Activated naive CD4-positive, alpha-beta T cell treated with anti-CD3 and anti-CD28 coated beads, Interleukin-2, amount 10 ng/mL, durations not matched to agents 7 days and 5 days (primary cell): ENCODE data around the gene CES2.

Source experiments
- CTCF ChIA-PET: fragments of 350-600 bp; sonication (Branson Sonifier 250); formaldehyde crosslinking; loops from one replicate; lab custom pipeline; 2021; ENCODE audit warnings: antibody characterized with exemption; lab: Charles Lee
- DNase-seq: peaks from one replicate; pipeline ENCODE4 v3.0.0-alpha.2; 2020
- H3K27ac Mint-ChIP-seq: one replicate; pipeline ENCODE4 v1.8.0; 2021; ENCODE audit warnings: mild to moderate bottlenecking, moderate library complexity, mixed read lengths
- H3K27me3 Mint-ChIP-seq: one replicate; pipeline ENCODE4 v1.8.0; 2021; ENCODE audit warnings: mild to moderate bottlenecking, mixed read lengths
- H3K36me3 Mint-ChIP-seq: one replicate; pipeline ENCODE4 v1.8.0; 2021; ENCODE audit warnings: mixed read lengths
- H3K4me1 Mint-ChIP-seq: one replicate; pipeline ENCODE4 v1.8.0; 2021; ENCODE audit warnings: mixed read lengths
- H3K4me3 Mint-ChIP-seq: one replicate; pipeline ENCODE4 v1.8.0; 2021; ENCODE audit warnings: mild to moderate bottlenecking, moderate library complexity, mixed read lengths
- H3K9me3 Mint-ChIP-seq: one replicate; pipeline ENCODE4 v1.8.0; 2021; ENCODE audit warnings: mixed read lengths

Gene CES2

DNA sequence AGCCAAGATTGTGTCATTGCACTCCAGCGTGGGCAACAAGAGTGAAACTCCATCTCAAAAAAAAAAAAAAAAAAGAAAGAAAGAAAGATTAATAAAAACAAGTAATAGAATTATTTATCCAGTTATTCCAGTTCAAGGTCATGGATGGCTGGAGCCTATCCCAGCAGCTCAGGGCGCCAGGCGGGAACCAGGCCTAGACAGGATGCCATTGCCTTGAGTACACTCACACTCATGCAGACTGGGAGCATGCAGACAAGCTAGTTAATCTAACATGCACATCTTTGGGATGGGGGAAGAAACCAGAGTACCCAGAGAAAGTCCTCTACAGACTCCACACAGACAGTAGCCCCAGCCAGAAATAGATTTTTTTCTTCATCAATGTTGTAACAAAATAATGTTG lies 37.1 kb upstream of the CES2 start:
- CTCF ChIA-PET = interaction anchor here (1.0 to 10.5 kb wide), 3 partner anchors 28 to 257 kb away, joined by 3 to 135 read pairs (median 5); partner anchors contain the start of gene RRAD
- H3K4me1 Mint-ChIP-seq = peaks cover 7% of the 10 kb centered on the region
- DNase-seq = no peak
- no peak overlapping the region for H3K4me3 Mint-ChIP-seq
- peaks cover 19% of the 10 kb centered on the region for H3K27me3 Mint-ChIP-seq
- H3K36me3 Mint-ChIP-seq = peaks cover under 1% of the 10 kb centered on the region
- no peak overlapping the region for H3K27ac Mint-ChIP-seq
- no peaks in the 10 kb centered on the region for H3K9me3 Mint-ChIP-seq

DNA sequence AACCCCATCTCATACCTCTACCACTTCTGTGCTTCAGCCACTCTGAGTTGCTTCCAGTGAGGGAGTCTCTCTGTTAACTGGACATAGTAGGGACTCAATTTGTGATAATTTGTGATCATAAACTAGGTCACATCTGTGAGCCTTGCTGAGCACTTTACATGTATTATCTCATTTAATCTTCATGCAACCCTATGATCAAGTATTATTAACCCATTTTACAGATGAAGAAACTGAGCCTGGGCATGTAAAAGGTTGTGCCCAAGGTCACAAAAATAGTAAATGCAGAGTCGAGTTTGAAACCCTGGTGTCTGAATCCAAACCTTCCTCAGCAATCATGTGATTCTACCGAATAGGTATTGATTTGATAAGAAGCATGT lies 36.4 kb upstream of the CES2 start:
- H3K27me3 Mint-ChIP-seq = peaks cover 19% of the 10 kb centered on the region
- no peaks in the 10 kb centered on the region for H3K36me3 Mint-ChIP-seq
- CTCF ChIA-PET = interaction anchor here (1.0 to 10.5 kb wide), 2 partner anchors 27 to 256 kb away, joined by 3 to 135 read pairs; partner anchors contain the start of gene RRAD
- no peaks in the 10 kb centered on the region for H3K9me3 Mint-ChIP-seq
- no peak for DNase-seq
- H3K4me1 Mint-ChIP-seq = peaks cover 5% of the 10 kb centered on the region
- no peak overlapping the region for H3K27ac Mint-ChIP-seq
- no peak overlapping the region for H3K4me3 Mint-ChIP-seq

DNA sequence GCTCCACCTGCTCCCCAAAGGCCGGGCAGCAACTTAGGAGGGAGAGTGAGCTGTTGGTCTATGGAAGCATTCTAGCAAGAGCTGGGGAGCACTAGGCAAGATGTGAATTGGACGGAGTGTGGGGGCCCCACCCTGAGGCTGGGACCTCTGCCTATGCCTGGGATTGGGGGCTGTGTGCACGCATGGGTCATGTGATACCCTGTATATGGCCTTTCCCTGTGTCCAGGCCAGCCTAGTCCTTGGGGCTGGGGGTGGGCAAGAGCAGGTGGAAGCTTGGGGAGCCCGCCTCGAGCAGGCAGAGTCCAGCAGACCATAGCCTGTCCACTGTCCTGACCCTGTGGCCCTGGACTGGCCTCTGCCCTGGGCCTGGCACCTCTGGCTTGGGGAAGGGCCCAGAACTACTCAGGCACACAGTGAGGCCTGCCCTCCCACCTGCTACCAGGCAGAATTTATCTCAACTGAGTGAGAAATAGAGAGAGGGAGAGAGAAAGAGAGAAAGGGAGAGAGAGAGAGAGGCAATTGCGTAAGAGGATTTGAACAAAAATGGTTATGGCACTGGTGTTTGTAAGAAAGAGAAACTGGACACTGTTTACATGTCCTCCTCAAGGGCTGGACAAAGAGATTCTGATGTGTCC lies 35.9 kb upstream of the CES2 start:
- no peak for DNase-seq
- Mint-ChIP-seq H3K27ac (no peak overlapping the region), H3K27me3 (peaks cover 19% of the 10 kb centered on the region), H3K36me3 (no peaks in the 10 kb centered on the region), H3K9me3 (no peaks in the 10 kb centered on the region), H3K4me3 (no peak overlapping the region), H3K4me1 (peaks cover 3% of the 10 kb centered on the region)
- CTCF ChIA-PET = interaction anchor here (10.5 kb wide), 1 partner anchor 26 kb away, joined by 135 read pairs; the partner anchor contains the start of gene RRAD

DNA sequence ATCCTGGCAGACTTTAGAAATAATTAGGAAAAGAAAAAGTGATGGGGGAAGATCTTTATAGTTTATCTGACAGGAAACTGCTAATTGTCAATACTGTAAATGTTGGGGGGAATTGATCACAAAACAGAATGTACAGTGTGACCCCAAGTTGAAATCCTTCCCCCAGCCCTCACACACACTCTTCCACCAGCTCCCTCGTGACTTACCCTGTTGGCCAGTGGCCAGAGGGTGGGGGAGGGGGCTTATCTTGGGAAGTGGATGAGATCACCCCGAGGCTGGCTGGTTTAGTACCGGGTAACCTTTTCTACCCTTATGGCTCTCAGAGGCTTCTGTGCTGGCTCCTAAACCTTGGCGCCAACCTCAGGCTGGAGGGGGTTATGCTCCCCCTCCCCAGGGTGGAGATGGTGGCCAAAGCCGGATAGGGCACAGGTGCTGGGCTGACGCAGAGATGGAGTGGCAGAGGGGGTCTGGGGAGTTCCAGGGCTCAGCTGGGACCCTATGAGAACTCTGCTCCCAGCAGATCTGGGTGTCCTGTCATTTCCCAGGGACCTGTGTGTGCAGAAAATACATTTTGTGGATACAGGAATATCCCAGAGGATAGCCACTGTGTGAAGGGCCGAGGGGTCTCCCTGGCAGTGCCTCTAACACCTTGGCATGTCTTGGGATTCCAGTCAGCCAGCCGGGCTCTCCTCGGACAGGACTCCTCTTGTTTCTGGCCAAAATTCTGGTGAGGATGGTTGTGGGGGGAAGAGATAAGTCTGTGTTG lies 35.2 kb upstream of the CES2 start:
- H3K9me3 Mint-ChIP-seq = no peaks in the 10 kb centered on the region
- no peak overlapping the region for H3K27ac Mint-ChIP-seq
- DNase-seq = no peak
- peaks cover 20% of the 10 kb centered on the region for H3K27me3 Mint-ChIP-seq
- no peaks in the 10 kb centered on the region for H3K36me3 Mint-ChIP-seq
- peaks cover 2% of the 10 kb centered on the region for H3K4me1 Mint-ChIP-seq
- CTCF ChIA-PET = interaction anchor here (1.0 to 10.5 kb wide), 2 partner anchors 10 to 26 kb away, joined by 3 to 135 read pairs; partner anchors contain the start of gene RRAD
- no peak overlapping the region for H3K4me3 Mint-ChIP-seq

DNA sequence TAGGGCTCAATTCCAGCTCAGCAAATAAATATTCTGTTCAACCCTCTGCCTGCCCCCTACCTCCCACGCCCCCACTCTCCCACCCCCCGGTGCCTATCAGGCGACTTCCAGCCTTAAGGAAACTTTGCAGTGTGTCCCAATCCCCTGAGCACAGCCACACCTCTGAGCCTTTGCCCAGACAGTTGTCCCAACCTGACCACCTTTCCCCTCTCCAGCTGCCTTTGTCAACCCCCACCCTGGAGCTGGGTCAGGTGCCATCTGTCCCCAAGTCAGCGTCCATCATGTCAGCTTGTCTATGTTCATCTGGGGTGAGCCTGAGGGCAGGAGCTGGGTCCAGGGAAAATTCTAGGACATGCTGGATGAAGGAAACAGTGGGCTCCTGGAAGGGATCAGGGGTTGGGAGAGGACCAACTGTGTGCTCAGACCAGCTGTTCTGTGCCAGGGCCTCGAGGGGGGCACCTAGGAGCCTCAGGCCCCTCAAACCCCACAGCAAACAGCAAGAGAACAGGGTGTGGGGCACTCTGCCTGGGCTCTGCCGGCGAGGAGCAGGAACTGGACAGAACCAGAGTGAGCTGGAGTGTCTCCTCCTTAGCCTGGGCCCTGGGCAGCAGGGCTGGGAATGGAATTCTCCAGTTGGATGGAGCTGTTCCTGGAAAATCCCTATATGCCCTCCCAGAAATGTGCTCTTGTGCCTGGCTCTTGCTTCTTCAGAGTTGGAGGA lies 34.4 kb upstream of the CES2 start:
- DNase-seq = no peak
- Mint-ChIP-seq H3K27me3 (peaks cover 23% of the 10 kb centered on the region), H3K4me3 (no peak overlapping the region), H3K36me3 (no peaks in the 10 kb centered on the region), H3K27ac (no peak overlapping the region), H3K9me3 (no peaks in the 10 kb centered on the region), H3K4me1 (peaks cover 5% of the 10 kb centered on the region)
- CTCF ChIA-PET = interaction anchor here (1.0 to 10.5 kb wide), 2 partner anchors 9 to 25 kb away, joined by 3 to 135 read pairs; partner anchors contain the start of gene RRAD

DNA sequence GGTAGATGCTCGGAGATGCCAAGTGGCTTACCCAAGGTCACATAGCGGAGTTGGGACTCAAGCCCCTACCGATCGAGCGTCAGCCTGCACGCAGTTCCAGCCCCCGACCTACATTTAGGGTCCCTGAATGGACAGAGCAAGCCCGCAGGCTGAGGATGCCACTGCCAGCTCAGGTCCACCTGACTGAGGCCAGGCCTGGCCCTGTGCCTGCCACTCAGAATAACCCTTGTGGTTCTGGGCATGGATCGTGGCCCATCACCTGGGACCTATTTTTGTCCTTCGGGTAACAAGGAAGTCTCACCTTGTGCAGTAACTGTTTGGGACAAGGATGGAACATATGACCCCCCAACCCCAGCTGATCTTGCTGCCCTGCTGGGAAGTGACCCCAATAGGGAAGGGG lies 33.7 kb upstream of the CES2 start:
- Mint-ChIP-seq H3K27ac (no peak overlapping the region), H3K4me1 (peaks cover 12% of the 10 kb centered on the region), H3K27me3 (peaks cover 23% of the 10 kb centered on the region), H3K4me3 (no peak overlapping the region), H3K36me3 (no peaks in the 10 kb centered on the region), H3K9me3 (no peaks in the 10 kb centered on the region)
- DNase-seq = no peak
- CTCF ChIA-PET = interaction anchor here (10.5 kb wide), 1 partner anchor 24 kb away, joined by 135 read pairs; the partner anchor contains the start of gene RRAD

DNA sequence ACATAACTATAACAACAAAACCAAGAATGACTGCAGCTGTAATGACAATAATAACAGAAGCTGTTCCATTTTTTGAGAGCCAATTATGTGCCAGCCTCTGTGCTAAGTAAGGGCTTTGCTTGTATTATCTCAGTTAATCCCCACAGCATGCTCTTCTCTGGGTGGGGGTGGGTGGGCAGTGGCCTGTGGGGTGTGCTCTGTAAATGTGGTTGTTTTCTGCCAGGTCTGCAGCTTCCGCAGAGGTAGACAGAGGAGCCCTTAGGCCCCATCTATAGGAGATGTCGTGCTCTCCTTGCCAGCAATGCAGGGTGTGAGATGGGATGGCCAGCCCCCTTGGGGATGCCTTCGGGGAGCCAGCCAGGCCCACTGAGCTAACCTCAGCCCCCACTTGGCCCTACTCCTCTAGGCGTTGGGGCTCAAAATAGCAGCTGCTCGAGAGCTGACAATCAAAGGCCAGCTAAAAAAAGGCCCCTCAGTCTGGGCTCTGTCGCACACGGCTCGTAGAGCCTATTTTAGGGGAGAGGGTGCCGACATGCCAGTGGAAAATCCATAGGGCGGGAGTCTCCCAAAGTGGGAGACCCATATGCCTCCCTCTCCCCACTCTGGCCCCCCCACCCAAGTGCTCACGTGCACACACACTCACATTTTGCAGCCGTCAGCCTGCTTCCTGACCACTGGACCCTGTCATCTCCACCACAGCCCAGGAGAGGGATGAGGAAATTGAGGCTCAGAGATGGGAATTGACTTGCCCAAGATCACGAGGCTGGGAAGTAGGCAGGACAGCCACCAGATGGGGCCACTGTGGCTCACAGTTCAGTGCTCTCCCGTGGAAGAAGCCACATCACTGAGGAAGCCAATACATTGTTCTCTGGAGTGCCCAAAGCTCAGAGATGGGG lies 32.4 kb upstream of the CES2 start:
- peaks cover 23% of the 10 kb centered on the region for H3K27me3 Mint-ChIP-seq
- no peak overlapping the region for H3K27ac Mint-ChIP-seq
- H3K36me3 Mint-ChIP-seq = no peaks in the 10 kb centered on the region
- no peak for DNase-seq
- CTCF ChIA-PET = interaction anchor here (0.6 to 1.5 kb wide), 4 partner anchors 8 to 26 kb away, joined by 4 to 10 read pairs (median 6); no protein-coding TSS in a partner anchor
- peaks cover 13% of the 10 kb centered on the region for H3K4me1 Mint-ChIP-seq
- no peaks in the 10 kb centered on the region for H3K9me3 Mint-ChIP-seq
- H3K4me3 Mint-ChIP-seq = no peak overlapping the region

DNA sequence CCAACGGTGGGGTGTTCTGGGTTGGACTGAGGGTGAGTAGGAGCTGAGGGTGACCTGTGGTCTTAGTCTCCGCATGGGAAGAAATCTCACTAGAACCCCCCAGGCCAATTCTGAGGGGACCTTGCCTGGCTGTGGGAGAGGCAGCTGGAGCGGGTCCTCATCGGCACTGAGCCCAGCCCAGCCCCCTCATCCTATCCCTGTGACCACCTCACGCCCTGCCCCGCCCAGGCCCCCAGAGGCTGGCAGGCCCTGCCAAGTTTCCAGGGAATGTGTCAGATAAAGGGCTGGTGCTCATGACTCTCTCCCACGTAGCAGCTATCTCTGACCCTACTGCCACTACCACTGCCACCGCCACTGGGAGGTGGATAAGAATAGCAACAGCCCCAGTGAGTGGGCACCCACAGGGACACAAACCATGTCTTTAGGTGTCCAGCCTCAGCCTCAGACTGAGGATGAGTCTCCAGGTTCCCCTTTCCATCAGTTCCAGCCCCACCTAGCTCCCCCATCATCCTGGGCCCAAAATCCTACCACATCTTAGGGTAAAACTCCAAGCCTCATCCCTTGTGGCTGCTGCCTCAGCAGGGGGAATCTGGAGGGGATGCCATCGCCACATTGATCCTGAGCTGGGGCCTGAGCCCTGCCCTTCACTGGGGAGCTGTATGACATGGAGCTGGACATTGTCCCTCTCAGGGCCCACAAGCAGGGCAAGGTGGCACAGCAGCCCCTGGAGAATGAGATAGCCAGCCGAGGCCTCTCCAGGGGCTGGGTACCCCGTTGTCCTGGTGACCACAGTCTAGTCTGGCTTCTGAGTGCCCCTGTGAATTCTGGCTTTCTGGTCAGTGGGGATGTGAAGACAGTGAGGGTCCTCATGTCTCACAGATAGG lies 31.5 kb upstream of the CES2 start:
- H3K4me1 Mint-ChIP-seq = peaks cover 13% of the 10 kb centered on the region
- no peak overlapping the region for H3K27ac Mint-ChIP-seq
- H3K27me3 Mint-ChIP-seq = peaks cover 23% of the 10 kb centered on the region
- CTCF ChIA-PET = interaction anchor here (0.6 to 1.5 kb wide), 5 partner anchors 9 to 44 kb away, joined by 3 to 10 read pairs (median 4); no protein-coding TSS in a partner anchor
- H3K36me3 Mint-ChIP-seq = no peaks in the 10 kb centered on the region
- H3K4me3 Mint-ChIP-seq = no peak overlapping the region
- no peak for DNase-seq
- no peaks in the 10 kb centered on the region for H3K9me3 Mint-ChIP-seq

DNA sequence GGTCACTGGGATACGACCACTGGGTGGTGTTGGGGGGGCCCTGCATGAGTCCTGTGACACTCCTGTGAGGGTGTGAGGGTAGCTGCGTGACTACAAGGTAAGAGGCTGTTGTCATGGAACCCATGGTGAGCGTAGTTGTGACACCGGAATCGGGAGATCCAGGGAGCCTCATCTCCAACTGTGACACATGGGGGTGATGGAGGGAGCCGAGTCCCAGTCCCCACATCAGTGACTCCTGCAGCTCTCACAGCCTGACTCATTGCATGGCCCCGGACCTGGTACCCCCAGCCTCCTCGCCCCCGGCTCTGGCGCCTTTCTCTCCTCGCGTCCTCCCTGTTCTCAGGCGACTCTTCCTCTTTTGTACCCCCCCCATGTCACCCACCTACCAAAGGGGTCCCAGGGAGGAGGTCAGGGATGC lies 30.9 kb upstream of the CES2 start:
- DNase-seq = no peak
- H3K4me3 Mint-ChIP-seq = no peak overlapping the region
- H3K4me1 Mint-ChIP-seq = peaks cover 13% of the 10 kb centered on the region
- no peaks in the 10 kb centered on the region for H3K9me3 Mint-ChIP-seq
- H3K36me3 Mint-ChIP-seq = no peaks in the 10 kb centered on the region
- CTCF ChIA-PET = interaction anchor here (0.8 to 2.5 kb wide), 5 partner anchors 9 to 43 kb away, joined by 3 to 15 read pairs (median 5); no protein-coding TSS in a partner anchor
- no peak overlapping the region for H3K27ac Mint-ChIP-seq
- peaks cover 22% of the 10 kb centered on the region for H3K27me3 Mint-ChIP-seq

DNA sequence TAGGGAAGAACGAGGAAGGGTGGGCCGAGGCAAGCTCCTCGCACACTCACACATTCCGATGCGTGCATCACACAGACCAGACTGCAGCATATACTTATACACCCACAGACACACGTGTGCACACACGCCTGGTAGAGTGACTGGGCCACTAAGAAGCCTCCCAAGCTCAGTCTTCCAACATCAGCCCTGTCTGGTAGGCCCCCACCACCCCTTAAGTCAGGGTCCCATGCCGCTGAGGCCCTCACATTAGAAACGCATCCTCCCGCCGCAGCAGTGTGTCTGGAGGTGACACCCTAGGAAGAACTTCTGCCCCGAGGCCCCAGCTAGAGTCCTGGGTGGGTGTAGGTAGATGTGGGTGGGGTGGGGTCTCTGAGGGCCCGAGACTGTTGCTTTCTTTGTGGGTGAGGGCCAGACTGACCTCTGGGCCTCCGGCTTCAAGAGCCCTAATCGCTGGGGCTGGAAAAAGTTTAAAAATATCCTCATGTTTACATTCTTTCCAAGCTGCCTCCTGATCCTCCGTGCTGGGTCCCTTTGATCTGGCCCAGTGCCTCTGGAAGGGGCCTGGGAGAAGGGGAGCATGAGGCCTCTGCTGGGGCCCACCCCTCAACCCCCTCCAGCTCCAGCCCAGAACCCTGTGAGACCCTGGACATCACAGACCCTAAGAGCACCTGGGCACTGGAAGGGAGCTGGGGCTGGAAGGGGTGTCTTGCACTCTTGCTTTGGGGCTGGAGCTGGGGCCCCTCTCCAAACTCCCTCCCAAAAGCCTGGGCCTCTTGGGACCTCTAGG lies 30.3 kb upstream of the CES2 start:
- Mint-ChIP-seq H3K27me3 (peaks cover 23% of the 10 kb centered on the region), H3K27ac (no peak overlapping the region), H3K4me1 (peaks cover 13% of the 10 kb centered on the region), H3K4me3 (no peak overlapping the region), H3K9me3 (no peaks in the 10 kb centered on the region), H3K36me3 (no peaks in the 10 kb centered on the region)
- no peak for DNase-seq
- CTCF ChIA-PET = interaction anchor here (1.5 to 2.5 kb wide), 4 partner anchors 10 to 37 kb away, joined by 4 to 15 read pairs (median 5); no protein-coding TSS in a partner anchor

DNA sequence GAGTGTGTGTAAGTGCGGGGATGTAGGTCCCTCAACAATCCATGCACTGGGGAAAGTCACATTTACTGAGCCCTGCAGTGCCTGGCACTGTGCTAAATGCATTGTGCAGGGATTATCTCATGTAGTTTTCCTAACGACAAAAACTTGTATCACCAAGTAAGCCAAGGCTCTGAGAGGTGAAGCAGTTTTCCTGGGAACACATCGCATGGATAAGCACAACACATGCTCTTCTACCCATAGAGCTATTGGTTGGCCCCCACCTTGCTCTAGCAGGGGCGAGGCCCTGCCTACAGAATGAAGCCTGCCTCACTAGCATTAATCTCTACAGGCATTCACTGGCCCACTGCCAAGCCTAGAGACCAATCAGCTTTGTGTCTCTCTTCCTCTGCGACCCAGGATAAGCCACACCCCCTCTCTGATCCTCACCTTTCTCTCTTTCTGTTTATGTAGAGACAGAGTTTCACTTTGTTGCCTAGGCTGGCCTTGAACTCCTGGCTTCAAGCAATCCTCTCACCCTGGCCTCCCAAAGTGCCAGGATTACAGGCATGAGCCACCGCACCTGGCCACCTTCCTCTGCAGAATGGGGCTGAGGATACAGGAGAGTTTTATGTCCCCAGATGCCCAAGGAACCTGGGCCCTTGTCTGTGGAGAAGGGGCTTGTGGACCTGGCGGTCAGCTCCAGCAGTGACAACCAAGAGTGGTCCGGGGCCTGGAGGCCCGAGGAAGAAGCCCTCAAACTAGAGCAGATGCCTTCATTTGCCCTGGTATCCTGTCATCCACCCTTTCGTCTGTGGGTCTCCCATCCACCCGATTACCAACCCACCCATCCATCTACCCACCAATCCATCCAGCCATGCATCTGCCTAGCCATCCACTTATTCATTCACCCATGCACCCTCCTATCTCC lies 29.4 kb upstream of the CES2 start:
- H3K9me3 Mint-ChIP-seq = no peaks in the 10 kb centered on the region
- no peaks in the 10 kb centered on the region for H3K36me3 Mint-ChIP-seq
- peak; percentile 84 for DNase-seq
- no peak overlapping the region for H3K27ac Mint-ChIP-seq
- peaks cover 23% of the 10 kb centered on the region for H3K27me3 Mint-ChIP-seq
- H3K4me3 Mint-ChIP-seq = no peak overlapping the region
- CTCF ChIA-PET = interaction anchor here (0.6 to 2.5 kb wide), 6 partner anchors 11 to 374 kb away, joined by 3 to 15 read pairs (median 5); no protein-coding TSS in a partner anchor
- H3K4me1 Mint-ChIP-seq = peaks cover 13% of the 10 kb centered on the region
